22Rv1 (cell line): ENCODE results near the gene RERE.

ENCODE experiments used
- H3K27ac ChIP-seq: fragments of 450-650 bp; 2 replicates; pipeline ENCODE4 v1.5.1; 2017
- CTCF ChIP-seq: fragments of 450-650 bp; IDR thresholded peaks from 2 replicates; pipeline ENCODE4 v1.5.1; 2017; ENCODE audit warnings: mild to moderate bottlenecking
- ZFX ChIP-seq: fragments of 450-650 bp; IDR thresholded peaks from 2 replicates; pipeline ENCODE4 v1.6.1; 2017; ENCODE audit warnings: antibody characterized with exemption, borderline replicate concordance

The RERE gene

GRCh38 chr1:8574985-8575384 lies 242.5 kb downstream of the RERE start:
- no peak overlapping the region for H3K27ac ChIP-seq
- TF ChIP-seq CTCF (no peak), ZFX (no peak)

- no peak overlapping the region for H3K27ac ChIP-seq
- TF ChIP-seq ZFX: no peak
- no peak for TF ChIP-seq CTCF
Measured at GRCh38 chr1:8572106-8572505, 245.3 kb downstream of the RERE start.

- TF ChIP-seq ZFX: no peak
- peak; percentile 77 for TF ChIP-seq CTCF
- no peak overlapping the region for H3K27ac ChIP-seq
Measured at GRCh38 chr1:8571200-8571984, 246.0 kb downstream of the RERE start.

GRCh38 chr1:8570465-8570864 lies 247.0 kb downstream of the RERE start:
- no peak overlapping the region for H3K27ac ChIP-seq
- TF ChIP-seq ZFX (no peak), CTCF (no peak)

GRCh38 chr1:8569242-8569641 lies 248.2 kb downstream of the RERE start:
- TF ChIP-seq ZFX: no peak
- no peak overlapping the region for H3K27ac ChIP-seq

GRCh38 chr1:8568837-8569236 lies 248.6 kb downstream of the RERE start:
- TF ChIP-seq CTCF (no peak), ZFX (no peak)
- no peak overlapping the region for H3K27ac ChIP-seq

GRCh38 chr1:8567146-8567545 lies 250.3 kb downstream of the RERE start:
- TF ChIP-seq CTCF: no peak
- TF ChIP-seq ZFX: no peak

GRCh38 chr1:8565802-8566201 lies 251.6 kb downstream of the RERE start:
- H3K27ac ChIP-seq: no peak overlapping the region
- TF ChIP-seq CTCF (no peak), ZFX (no peak)

More at GRCh38 chr1:8567146-8567545, 250.3 kb downstream of the RERE start:
- H3K27ac ChIP-seq: no peak overlapping the region
